Lung (tissue), 12 donors: ENCODE data around the gene UBASH3B. TPM values are rescaled to one million over a fixed set of nuclear protein-coding genes. Genes with fewer than 3 reads are reported as not detected.
"Not testable (repeated sequence)": the region's sequence is repeated elsewhere in the genome, so short reads cannot be mapped to it uniquely, and the experiment has no call there.

Source experiments
- ATAC-seq: fragments of 200-7000 bp; cut with Tn5 transposase; one replicate; pipeline ENCODE4 v1.9.1; 2020; ENCODE audit warnings: moderate number of reproducible peaks; ENCODE audit not compliant: insufficient read depth, low FRiP score
- DNase-seq, 3 donors: peaks; one replicate each; pipeline ENCODE4 v3.0.0-alpha.2; 2013 to 2017
- H3K27ac ChIP-seq, 2 donors: one replicate each; pipeline ENCODE4 v1.5.1; 2013; ENCODE audit warnings: mild to moderate bottlenecking in 2 of 2, moderate library complexity in 2 of 2, control low read depth in 1 of 2, inconsistent platforms in 1 of 2, low read depth in 1 of 2, low read length in 1 of 2
- H3K27me3 ChIP-seq, 3 donors: one replicate each; pipeline ENCODE4 v1.5.1; 2013; ENCODE audit warnings: low read length in 2 of 3; ENCODE audit not compliant: control insufficient read depth in 3 of 3, insufficient read depth in 3 of 3
- H3K36me3 ChIP-seq, 4 donors: one replicate each; pipeline ENCODE4 v1.5.1; 2013; ENCODE audit warnings: low read length in 4 of 4, mild to moderate bottlenecking in 1 of 4, moderate library complexity in 1 of 4; ENCODE audit not compliant: control insufficient read depth in 4 of 4, insufficient read depth in 4 of 4
- H3K4me1 ChIP-seq, 5 donors: one replicate each; pipeline ENCODE4 v1.5.1; 2013; ENCODE audit warnings: low read length in 5 of 5, mild to moderate bottlenecking in 2 of 5, moderate library complexity in 1 of 5; ENCODE audit not compliant: control insufficient read depth in 5 of 5, insufficient read depth in 5 of 5
- H3K4me3 ChIP-seq: one replicate; pipeline ENCODE4 v1.5.1; 2013; ENCODE audit warnings: mild to moderate bottlenecking, control low read depth, moderate library complexity
- H3K9ac ChIP-seq, 2 donors: one replicate each; pipeline ENCODE4 v1.5.1; 2013; ENCODE audit warnings: low read length in 2 of 2, control low read depth in 1 of 2; ENCODE audit not compliant: insufficient read depth in 1 of 2
- H3K9me3 ChIP-seq, 4 donors: one replicate each; pipeline ENCODE4 v1.5.1; 2013; ENCODE audit warnings: low read length in 3 of 4, mild to moderate bottlenecking in 1 of 4, moderate library complexity in 1 of 4; ENCODE audit not compliant: control insufficient read depth in 4 of 4, insufficient read depth in 3 of 4
- CTCF ChIP-seq: IDR thresholded peaks from 2 replicates; pipeline ENCODE4 v1.5.1; 2012; ENCODE audit warnings: mild to moderate bottlenecking; ENCODE audit errors: control extremely low read depth, extremely low read depth
- WGBS, 2 donors: extraction: QIAGEN DNeasy Blood & Tissue Kit; methylation state at CpG; one replicate each; pipeline ENCODE4 v1.1.7; 2013; 5-methylcytosine and 5-hydroxymethylcytosine counted together
- polyA plus RNA-seq, 2 donors: library from polyadenylated mRNA; stranded (reverse); fragments of 200-250 nt; gene quantifications; one replicate each; pipeline ENCODE4 v1.2.1, GENCODE V29; 2013
- total RNA-seq, 2 donors: library from RNA; depleted of rRNA in 1 of 2; stranded (reverse); fragments of >200 nt in 1 of 2; gene quantifications; one replicate each; pipeline ENCODE4 v1.2.1, GENCODE V29; 2014 to 2021
- donor health status: control.
- donor health status: control.
- donor health status: Bipolar disorder and iron deficiency.
- donor health status: healthy.
- donor health status: DM: yes; HTN: yes; CAD: no.

The UBASH3B gene
- total and polyA plus RNA-seq, 4 donors = 5.8 to 51.2 (median 12.4) TPM

- ATAC-seq (no peak), DNase-seq (no peak)
- no peak for TF ChIP-seq CTCF
- Histone ChIP-seq H3K4me3 (no peak overlapping the region), H3K27me3 (no peaks in the 10 kb centered on the region), H3K4me1 (peaks cover 0 to 1% (median 0%) of the 10 kb centered on the region in 5 donors), H3K9me3 (peaks cover 0 to 2% (median 0%) of the 10 kb centered on the region in 4 donors), H3K9ac (no peak overlapping the region), H3K36me3 (no peaks in the 10 kb centered on the region), H3K27ac (no peak overlapping the region)
- WGBS, 2 donors = 96 to 97% methylated on average over 3 of the region's 3 CpGs
Observed at GRCh38 chr11:122619757-122620156, 35.8 kb upstream of the UBASH3B start.

GRCh38 chr11:122625501-122625900 lies 30.0 kb upstream of the UBASH3B start:
- H3K27ac ChIP-seq = not testable (repeated sequence)

GRCh38 chr11:122625976-122626665 lies 29.4 kb upstream of the UBASH3B start:
- no peaks in the 10 kb centered on the region for H3K27me3 ChIP-seq
- H3K4me3 ChIP-seq = no peak overlapping the region
- 73 to 78% methylated on average over 8 of the region's 8 CpGs for WGBS, 2 donors
- H3K36me3 ChIP-seq = no peaks in the 10 kb centered on the region
- no peak overlapping the region for H3K9ac ChIP-seq
- H3K4me1 ChIP-seq = no peaks in the 10 kb centered on the region
- ATAC-seq (no peak), DNase-seq (no peak)
- TF ChIP-seq CTCF = no peak
- H3K27ac ChIP-seq = no peak overlapping the region
- H3K9me3 ChIP-seq = no peaks in the 10 kb centered on the region

More at GRCh38 chr11:122625501-122625900, 30.0 kb upstream of the UBASH3B start:
- not testable (repeated sequence) for DNase-seq, H3K4me1 ChIP-seq, H3K4me3 ChIP-seq, H3K9me3 ChIP-seq, H3K36me3 ChIP-seq, H3K9ac ChIP-seq, H3K27me3 ChIP-seq, ATAC-seq
- 83 to 90% methylated on average over 7 of the region's 7 CpGs for WGBS, 2 donors

- Histone ChIP-seq H3K4me3 (no peak overlapping the region), H3K36me3 (no peaks in the 10 kb centered on the region), H3K4me1 (no peaks in the 10 kb centered on the region), H3K9me3 (no peaks in the 10 kb centered on the region), H3K27me3 (no peaks in the 10 kb centered on the region), H3K9ac (no peak overlapping the region), H3K27ac (no peak overlapping the region)
- DNase-seq = no peak
- 85 to 91% methylated on average over 3 of the region's 3 CpGs for WGBS, 2 donors
- no peak for ATAC-seq
- no peak for TF ChIP-seq CTCF
Observed at GRCh38 chr11:122627745-122628144, 27.8 kb upstream of the UBASH3B start.
